Large intestine (tissue), 3 donors: Measurements from ENCODE around the gene LIPC. TPM values are rescaled to one million over a fixed set of nuclear protein-coding genes. Genes with fewer than 3 reads are reported as not detected.
"Not testable (repeated sequence)": the region's sequence is repeated elsewhere in the genome, so short reads cannot be mapped to it uniquely, and the experiment has no call there.

ENCODE experiments used
- DNase-seq, 2 donors: peaks; one replicate each; pipeline versions ENCODE4 v3.0.0 to v3.0.0-alpha.2; 2013
- H3K27ac ChIP-seq: one replicate; pipeline ENCODE4 v1.5.1; 2013; ENCODE audit warnings: low read length
- H3K27me3 ChIP-seq: 2 replicates; pipeline ENCODE4 v1.6.1; 2013; ENCODE audit warnings: low read length; ENCODE audit not compliant: control insufficient read depth, insufficient read depth
- H3K36me3 ChIP-seq: 2 replicates; pipeline ENCODE4 v1.6.1; 2013; ENCODE audit warnings: low read length; ENCODE audit not compliant: control insufficient read depth, insufficient read depth
- H3K4me1 ChIP-seq: one replicate; pipeline ENCODE4 v1.6.1; 2013; ENCODE audit warnings: low read length; ENCODE audit not compliant: control insufficient read depth, insufficient read depth
- H3K4me3 ChIP-seq: one replicate; pipeline ENCODE4 v1.5.1; 2013; ENCODE audit warnings: low read length
- H3K9me3 ChIP-seq: one replicate; pipeline ENCODE4 v1.6.1; 2013; ENCODE audit warnings: mild to moderate bottlenecking, low read depth, low read length, moderate library complexity; ENCODE audit not compliant: control insufficient read depth
- WGBS: methylation state at CpG from one replicate; pipeline ENCODE4 v1.1.5; 2013; ENCODE audit warnings: low lambda C conversion rate; ENCODE audit not compliant: insufficient coverage; 5-methylcytosine and 5-hydroxymethylcytosine counted together
- polyA plus RNA-seq: library from polyadenylated mRNA; unstranded; fragments of 120-200 nt; gene quantifications from one replicate; pipeline ENCODE4 v1.2.1, GENCODE V29; 2013

Gene LIPC
- polyA plus RNA-seq, 1 donor = 0.25 TPM

GRCh38 chr15:58590926-58591325 is 159.1 kb downstream of the LIPC start:
- Histone ChIP-seq H3K27me3 (no peaks in the 10 kb centered on the region), H3K4me1 (peaks cover 3% of the 10 kb centered on the region), H3K36me3 (peaks cover 8% of the 10 kb centered on the region), H3K4me3 (no peak overlapping the region), H3K9me3 (no peaks in the 10 kb centered on the region), H3K27ac (no peak overlapping the region)
- WGBS = no CpG with 5 or more reads among the region's 1 CpG
- DNase-seq = no peak

GRCh38 chr15:58593870-58594269 is 162.1 kb downstream of the LIPC start:
- H3K27me3 ChIP-seq = no peaks in the 10 kb centered on the region
- H3K27ac ChIP-seq = no peak overlapping the region
- no peak overlapping the region for H3K4me3 ChIP-seq
- no peaks in the 10 kb centered on the region for H3K9me3 ChIP-seq
- WGBS = 100% methylated on average over 1 of the region's 1 CpG
- peaks cover 15% of the 10 kb centered on the region for H3K36me3 ChIP-seq
- no peak for DNase-seq
- peaks cover 6% of the 10 kb centered on the region for H3K4me1 ChIP-seq

DNA sequence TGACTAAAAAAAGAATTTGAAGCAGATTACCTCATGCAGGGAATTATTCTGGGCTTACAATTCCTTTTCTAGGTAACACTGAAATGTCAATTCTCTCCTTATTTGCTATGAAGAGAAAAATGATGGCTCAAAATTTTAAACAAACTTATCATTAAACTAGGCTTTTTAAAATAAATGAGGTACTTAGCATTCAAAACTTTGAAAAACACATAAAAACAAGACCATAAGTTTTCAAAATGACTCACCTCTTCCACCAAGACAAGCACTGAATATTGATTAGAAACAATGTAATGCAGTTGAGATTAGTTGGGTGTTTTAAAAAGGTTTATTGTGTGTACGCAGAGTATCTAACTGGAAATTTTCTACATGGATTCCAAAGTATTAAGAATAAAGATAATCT is 163.1 kb downstream of the LIPC start:
- Histone ChIP-seq H3K9me3 (no peaks in the 10 kb centered on the region), H3K4me1 (peaks cover 6% of the 10 kb centered on the region), H3K27me3 (no peaks in the 10 kb centered on the region), H3K27ac (no peak overlapping the region), H3K36me3 (peaks cover 15% of the 10 kb centered on the region), H3K4me3 (no peak overlapping the region)
- WGBS = no CpG with 5 or more reads among the region's 1 CpG
- DNase-seq = no peak

DNA sequence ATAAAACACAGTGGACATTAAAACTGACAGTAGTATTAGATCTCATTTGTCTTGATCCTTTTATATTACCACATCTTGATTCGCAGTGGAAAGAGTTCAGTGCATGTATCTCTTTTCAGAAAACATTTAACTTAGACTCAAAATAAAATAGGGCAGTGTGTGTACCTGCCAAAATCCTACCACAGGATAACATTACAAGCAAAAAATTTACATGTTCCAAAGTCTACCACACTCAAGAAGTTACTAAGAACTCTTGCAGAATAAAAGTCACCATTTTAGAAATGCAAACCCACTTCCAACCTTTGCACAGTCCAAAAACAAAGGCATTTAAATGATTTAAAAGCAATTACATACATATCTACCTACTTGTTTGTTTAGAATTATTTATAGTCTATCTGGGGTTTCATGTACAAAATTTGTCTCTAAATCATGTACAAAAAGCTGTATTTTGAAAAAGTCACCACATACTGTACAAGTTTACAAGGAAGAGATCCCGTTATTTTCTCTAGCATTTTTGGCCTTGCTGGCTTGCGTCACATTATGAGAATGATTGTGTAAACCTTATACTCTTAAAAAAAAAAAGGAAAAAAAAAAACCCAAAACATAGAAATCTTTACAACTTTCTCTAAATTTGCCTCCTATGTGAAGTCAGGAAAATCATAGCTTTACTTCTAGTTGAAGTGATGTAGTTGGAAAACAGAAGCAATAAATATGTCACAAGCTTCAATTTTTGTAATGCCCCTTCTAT is 163.9 kb downstream of the LIPC start:
- Histone ChIP-seq H3K36me3 (peaks cover 15% of the 10 kb centered on the region), H3K27me3 (no peaks in the 10 kb centered on the region), H3K4me3 (no peak overlapping the region), H3K27ac (no peak overlapping the region), H3K4me1 (peaks cover 3% of the 10 kb centered on the region), H3K9me3 (no peaks in the 10 kb centered on the region)
- 96% methylated on average over 2 of the region's 3 CpGs for WGBS
- no peak for DNase-seq

DNA sequence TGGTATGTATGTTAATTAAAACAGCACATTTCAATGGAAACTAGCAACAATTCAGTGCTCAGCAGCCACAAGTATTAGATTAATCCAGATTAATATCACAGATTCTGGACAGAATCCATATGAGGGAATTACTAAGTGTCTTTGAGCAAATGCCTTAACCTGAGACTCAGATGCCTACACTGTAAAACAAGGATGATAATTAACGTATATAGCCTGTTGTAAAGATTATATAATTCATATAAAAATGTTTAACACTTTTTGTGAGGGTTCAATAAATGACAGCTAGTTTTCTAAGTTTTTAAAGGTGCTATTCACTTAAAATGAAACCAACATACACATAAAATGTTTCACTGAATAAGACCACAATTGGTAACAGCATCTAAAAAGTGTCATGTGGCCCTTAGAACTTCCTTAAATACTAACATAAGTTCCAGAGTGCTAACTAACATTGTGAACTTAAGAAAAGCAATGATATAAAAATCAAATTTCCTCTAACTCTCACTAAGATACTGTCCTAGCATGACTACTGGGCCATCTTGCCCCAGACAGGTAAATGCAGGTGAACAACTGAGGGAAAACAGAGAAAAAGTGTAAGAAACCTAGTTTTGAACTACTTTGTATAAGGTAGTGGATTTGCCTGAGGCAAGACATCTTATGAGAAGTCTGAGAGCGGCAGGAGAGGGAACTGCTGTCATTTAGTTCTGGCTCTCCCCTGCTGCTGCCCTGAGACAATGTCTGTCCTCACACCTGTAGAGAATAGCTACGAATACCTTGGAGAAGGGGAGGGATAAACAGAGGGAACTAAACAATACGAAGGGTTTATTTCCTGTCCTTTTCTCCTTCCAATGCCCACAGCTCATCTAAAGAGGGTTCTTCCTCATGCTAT is 166.4 kb downstream of the LIPC start:
- Histone ChIP-seq H3K36me3 (peaks cover 18% of the 10 kb centered on the region), H3K9me3 (no peaks in the 10 kb centered on the region), H3K4me1 (peaks cover 3% of the 10 kb centered on the region), H3K4me3 (no peak overlapping the region), H3K27me3 (no peaks in the 10 kb centered on the region), H3K27ac (no peak overlapping the region)
- no peak for DNase-seq
- 53% methylated on average over 2 of the region's 4 CpGs for WGBS

DNA sequence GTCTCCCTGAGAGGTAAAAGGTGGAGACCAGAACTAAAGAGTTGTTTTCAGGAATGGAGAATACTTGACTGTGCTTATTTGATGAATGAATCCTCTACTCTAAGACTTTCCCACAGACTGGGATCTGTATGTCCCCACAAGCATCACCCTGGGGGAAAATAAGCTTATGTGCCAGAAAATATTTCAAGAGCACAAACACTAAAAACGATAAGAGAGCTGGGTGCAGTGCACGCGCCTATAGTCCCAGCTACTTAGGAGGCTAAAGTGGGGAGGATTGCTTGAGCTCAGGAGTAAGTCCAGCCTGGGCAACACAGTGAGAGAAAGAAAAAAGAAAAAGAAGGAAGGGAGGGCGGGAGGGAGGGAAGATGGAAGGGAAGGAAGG is 167.0 kb downstream of the LIPC start:
- no CpG with 5 or more reads among the region's 4 CpGs for WGBS
- Histone ChIP-seq H3K27ac (no peak overlapping the region), H3K9me3 (no peaks in the 10 kb centered on the region), H3K36me3 (peaks cover 16% of the 10 kb centered on the region), H3K27me3 (no peaks in the 10 kb centered on the region), H3K4me3 (no peak overlapping the region), H3K4me1 (peaks cover 3% of the 10 kb centered on the region)
- DNase-seq = no peak

- H3K4me3 ChIP-seq = no peak overlapping the region
- 83% methylated on average over 1 of the region's 2 CpGs for WGBS
- DNase-seq = no peak
Measured at GRCh38 chr15:58602823-58603222, 171.0 kb downstream of the LIPC start.

GRCh38 chr15:58603927-58604326 is 172.1 kb downstream of the LIPC start:
- H3K4me1 ChIP-seq = peaks cover 14% of the 10 kb centered on the region
- H3K36me3 ChIP-seq, H3K4me3 ChIP-seq, DNase-seq, H3K9me3 ChIP-seq, H3K27me3 ChIP-seq: not testable (repeated sequence)
- peak overlapping the region; percentile 67 for H3K27ac ChIP-seq
- WGBS = no CpG with 5 or more reads among the region's 8 CpGs

More at GRCh38 chr15:58602823-58603222, 171.0 kb downstream of the LIPC start:
- Histone ChIP-seq H3K27me3 (no peaks in the 10 kb centered on the region), H3K4me1 (peaks cover 14% of the 10 kb centered on the region), H3K36me3 (peaks cover 8% of the 10 kb centered on the region), H3K9me3 (no peaks in the 10 kb centered on the region), H3K27ac (no peak overlapping the region)

- WGBS = 29% methylated on average over 1 of the region's 4 CpGs
- no peaks in the 10 kb centered on the region for H3K27me3 ChIP-seq
- H3K4me1 ChIP-seq = peaks cover 14% of the 10 kb centered on the region
- peak overlapping the region; percentile 67 for H3K27ac ChIP-seq
- no peaks in the 10 kb centered on the region for H3K9me3 ChIP-seq
- DNase-seq = peak; percentile 71 to 89
- H3K4me3 ChIP-seq = no peak overlapping the region
- H3K36me3 ChIP-seq = peaks cover 6% of the 10 kb centered on the region
Measured at GRCh38 chr15:58604455-58604923, 172.7 kb downstream of the LIPC start.

DNA sequence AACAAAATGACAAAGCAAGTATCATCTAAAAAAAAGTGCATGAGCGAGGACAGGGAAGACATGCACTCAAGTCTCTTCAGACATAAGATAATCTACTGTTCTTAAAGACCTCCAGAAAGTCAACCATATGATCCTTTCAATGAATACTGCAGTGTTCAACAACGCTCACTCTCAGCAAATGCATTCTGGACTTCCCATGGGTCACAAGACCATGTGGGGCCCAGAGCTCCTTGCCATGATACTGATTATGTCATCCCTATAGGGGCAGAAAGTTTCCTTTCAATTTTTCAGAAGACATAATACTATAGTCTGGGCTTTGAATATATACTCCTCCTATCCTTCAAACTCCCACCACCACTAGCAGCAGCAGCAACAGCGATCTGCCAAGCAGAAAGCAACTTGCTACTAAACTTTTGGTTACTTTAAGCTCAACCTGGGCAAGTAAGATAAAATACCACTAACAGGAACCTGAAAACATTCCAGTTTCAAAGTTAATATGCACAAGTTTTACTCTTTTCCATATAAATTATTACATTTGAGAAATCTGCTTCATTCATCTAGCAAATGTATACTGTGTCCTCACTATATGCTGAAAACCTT is 174.2 kb downstream of the LIPC start:
- Histone ChIP-seq H3K9me3 (no peaks in the 10 kb centered on the region), H3K27ac (peak overlapping the region; percentile 67), H3K36me3 (peaks cover 9% of the 10 kb centered on the region), H3K4me3 (no peak overlapping the region), H3K27me3 (no peaks in the 10 kb centered on the region), H3K4me1 (peaks cover 14% of the 10 kb centered on the region)
- WGBS = no CpG with 5 or more reads among the region's 3 CpGs
- peak; percentile 64 to 80 for DNase-seq
